Measurements from ENCODE around the gene GPATCH8.
A peak's percentile ranks its signal among the peaks of the same experiment; 100 is the strongest.

Gene GPATCH8

GRCh38 chr17:44351464-44351863 is 151.7 kb downstream of the GPATCH8 start:
- no peaks in the 10 kb centered on the region for H3K4me1 ChIP-seq (ENCODE audit: control insufficient read depth, insufficient read depth, low read length)
- H3K27ac ChIP-seq (ENCODE audit: extremely low read depth, low read depth, low read length) = no peak overlapping the region
- TF ChIP-seq ZNF571 (tag by site-specific recombination; IDR thresholded peaks at IDR 0.05) = no peak
- no peak for TF ChIP-seq SP7 (tag by site-specific recombination; IDR thresholded peaks at IDR 0.05)
- no peak for TF ChIP-seq SETDB1 (IDR thresholded peaks at IDR 0.05; ENCODE audit: insufficient read length, low read length)
- no peak for TF ChIP-seq ZNF629 (tag by site-specific recombination; IDR thresholded peaks at IDR 0.05)
- no peak for TF ChIP-seq ZNF2 (tag by site-specific recombination; IDR thresholded peaks at IDR 0.05)
- TF ChIP-seq ZNF792 (tag by site-specific recombination; IDR thresholded peaks at IDR 0.05) = no peak
- no peak for TF ChIP-seq ZNF830 (tag by site-specific recombination; IDR thresholded peaks at IDR 0.05; ENCODE audit: low read depth)
- TF ChIP-seq ZBTB26 (tag by site-specific recombination; optimal IDR thresholded peaks at IDR 0.05) = no peak
- TF ChIP-seq ZNF140 (tag by site-specific recombination; IDR thresholded peaks at IDR 0.05) = no peak
- TF ChIP-seq ZNF707 (tag by site-specific recombination; IDR thresholded peaks at IDR 0.05) = no peak
- TF ChIP-seq HOXC10 (CRISPR knock-in tag; IDR thresholded peaks at IDR 0.05) = no peak
- no peak for TF ChIP-seq ZNF600 (tag by site-specific recombination; IDR thresholded peaks at IDR 0.05)
- no peaks in the 10 kb centered on the region for H3K9me3 ChIP-seq (ENCODE audit: control insufficient read depth, insufficient read depth, low read depth, low read length)
- H3K4me3 ChIP-seq (ENCODE audit: low read depth, low read length) = no peak overlapping the region
- ChIA-PET CTCF (interaction anchor here (1.0 to 3.0 kb wide), 14 partner anchors 9 to 408 kb away, joined by 3 to 21 read pairs (median 9); partner anchors contain the start of genes ASB16 and FAM171A2), POLR2A (interaction anchor here (0.7 to 1.6 kb wide), 2 partner anchors 130 to 144 kb away, joined by 4 read pairs; no protein-coding TSS in a partner anchor)
- peaks cover 0 to 56% of the 10 kb centered on the region in 2 experiments; a peak in 1 of 3 replicates for H3K36me3 ChIP-seq (ENCODE audit: control insufficient read depth in 2 of 2, insufficient read depth in 1 of 2, low read length in 2 of 2)

- Histone ChIP-seq H3K9me3 (ENCODE audit: control insufficient read depth, insufficient read depth, low read depth, low read length) (no peaks in the 10 kb centered on the region), H3K4me1 (ENCODE audit: control insufficient read depth, insufficient read depth, low read length) (no peaks in the 10 kb centered on the region), H3K36me3 (ENCODE audit: control insufficient read depth in 2 of 2, insufficient read depth in 1 of 2, low read length in 2 of 2) (peaks cover 0 to 55% of the 10 kb centered on the region in 2 experiments; a peak in 1 of 3 replicates), H3K4me3 (ENCODE audit: low read depth, low read length) (no peak overlapping the region), H3K27ac (ENCODE audit: extremely low read depth, low read depth, low read length) (no peak overlapping the region)
- ChIA-PET POLR2A (interaction anchor here (0.7 to 1.6 kb wide), 2 partner anchors 130 to 144 kb away, joined by 4 read pairs; no protein-coding TSS in a partner anchor), CTCF (interaction anchor here (0.7 to 3.0 kb wide), 22 partner anchors 9 to 407 kb away, joined by 3 to 21 read pairs (median 6); partner anchors contain the start of genes ASB16 and FAM171A2)
- TF ChIP-seq ZNF2 (tag by site-specific recombination; IDR thresholded peaks at IDR 0.05) = peak; percentile 99
- TF ChIP-seq CTCF (tag by site-specific recombination; IDR thresholded peaks at IDR 0.05) = peak; percentile 86
- 0 out of 2 replicates have a peak, but pooled peaks have one; percentile 54 for TF ChIP-seq ZFP37 (tag by site-specific recombination; IDR thresholded peaks at IDR 0.05)
- TF ChIP-seq KLF8 (tag by site-specific recombination; IDR thresholded peaks at IDR 0.05) = peak; percentile 27; the same call in 1 of the 2 replicates
- TF ChIP-seq GLIS2 (tag by site-specific recombination; IDR thresholded peaks at IDR 0.05) = peak; percentile 54
- no peak for TF ChIP-seq TRIM28 (IDR thresholded peaks at IDR 0.05; ENCODE audit: borderline replicate concordance, low read length)
- no peak for TF ChIP-seq ZNF521 (tag by site-specific recombination; IDR thresholded peaks at IDR 0.05)
- no peak for TF ChIP-seq ZNF223 (tag by site-specific recombination; IDR thresholded peaks at IDR 0.05)
- 0 out of 2 replicates have a peak, but pooled peaks have one; percentile 23 for TF ChIP-seq OSR2 (tag by site-specific recombination; IDR thresholded peaks at IDR 0.05)
- TF ChIP-seq ZNF341 (tag by site-specific recombination; IDR thresholded peaks at IDR 0.05; ENCODE audit: low read depth) = no peak
- peak; percentile 26; the same call in 1 of the 2 replicates for TF ChIP-seq ZFP69B (tag by site-specific recombination; IDR thresholded peaks at IDR 0.05)
- peak; percentile 67; the same call in 1 of the 2 replicates for TF ChIP-seq HIC1 (tag by site-specific recombination; IDR thresholded peaks at IDR 0.05)
- TF ChIP-seq ZBTB17 (tag by site-specific recombination; IDR thresholded peaks at IDR 0.05) = peak; percentile 49
- no peak for TF ChIP-seq ZNF704 (tag by site-specific recombination; IDR thresholded peaks at IDR 0.05)
- TF ChIP-seq ZNF292 (tag by site-specific recombination; IDR thresholded peaks at IDR 0.05; ENCODE audit: borderline replicate concordance, low read depth) = no peak
- TF ChIP-seq ZNF157 (tag by site-specific recombination; IDR thresholded peaks at IDR 0.05) = no peak
- TF ChIP-seq ZNF133 (tag by site-specific recombination; IDR thresholded peaks at IDR 0.05) = no peak
- no peak for TF ChIP-seq ZNF514 (tag by site-specific recombination; IDR thresholded peaks at IDR 0.05)
- no peak for TF ChIP-seq MEIS1 (CRISPR knock-in tag; IDR thresholded peaks at IDR 0.05; ENCODE audit: borderline replicate concordance)
- TF ChIP-seq ZNF394 (tag by site-specific recombination; IDR thresholded peaks at IDR 0.05; ENCODE audit: borderline replicate concordance) = peak; percentile 23; the same call in 1 of the 2 replicates
Measured at GRCh38 chr17:44350733-44351226, 152.4 kb downstream of the GPATCH8 start.
